ENCODE measurements around the gene PRR20A.
"Not testable (repeated sequence)": the region's sequence is repeated elsewhere in the genome, so short reads cannot be mapped to it uniquely, and the experiment has no call there.

Gene PRR20A

DNA sequence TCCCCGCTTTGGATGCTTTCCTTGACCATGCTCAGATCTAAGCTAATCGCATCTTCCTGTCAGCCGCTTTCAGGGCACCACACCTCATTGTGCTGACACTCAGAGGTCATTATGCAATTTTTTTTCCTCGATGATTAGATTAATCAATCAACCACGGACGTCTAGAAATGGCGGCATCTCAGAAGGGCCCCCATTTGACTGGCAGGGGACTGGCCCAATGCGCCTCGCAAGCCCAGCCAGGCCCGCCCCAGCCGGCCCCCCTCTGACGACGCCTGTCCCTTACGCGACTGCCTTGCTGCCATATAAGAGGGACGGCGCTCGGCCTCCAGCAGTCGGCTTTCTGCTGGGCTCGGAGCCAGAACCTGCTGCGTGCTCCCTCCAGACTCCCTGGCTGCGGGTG lies 26.2 kb downstream of the PRR20A start, which contains the start of gene PRR20E:
Gene PRR20E, plus strand, starts transcription at position 301 of the 400 bp plus-strand sequence. CDS start 387 bp downstream, outside the sequence.
- not testable (repeated sequence) for TF ChIP-seq FOXP2 (optimal IDR thresholded peaks at IDR 0.05; ENCODE audit: borderline replicate concordance, extremely low read depth, extremely low read length, insufficient read depth); POLR2AphosphoS5 (IDR thresholded peaks at IDR 0.05; ENCODE audit: low read depth, low read length)
- TF ChIP-seq, protein P1, sequence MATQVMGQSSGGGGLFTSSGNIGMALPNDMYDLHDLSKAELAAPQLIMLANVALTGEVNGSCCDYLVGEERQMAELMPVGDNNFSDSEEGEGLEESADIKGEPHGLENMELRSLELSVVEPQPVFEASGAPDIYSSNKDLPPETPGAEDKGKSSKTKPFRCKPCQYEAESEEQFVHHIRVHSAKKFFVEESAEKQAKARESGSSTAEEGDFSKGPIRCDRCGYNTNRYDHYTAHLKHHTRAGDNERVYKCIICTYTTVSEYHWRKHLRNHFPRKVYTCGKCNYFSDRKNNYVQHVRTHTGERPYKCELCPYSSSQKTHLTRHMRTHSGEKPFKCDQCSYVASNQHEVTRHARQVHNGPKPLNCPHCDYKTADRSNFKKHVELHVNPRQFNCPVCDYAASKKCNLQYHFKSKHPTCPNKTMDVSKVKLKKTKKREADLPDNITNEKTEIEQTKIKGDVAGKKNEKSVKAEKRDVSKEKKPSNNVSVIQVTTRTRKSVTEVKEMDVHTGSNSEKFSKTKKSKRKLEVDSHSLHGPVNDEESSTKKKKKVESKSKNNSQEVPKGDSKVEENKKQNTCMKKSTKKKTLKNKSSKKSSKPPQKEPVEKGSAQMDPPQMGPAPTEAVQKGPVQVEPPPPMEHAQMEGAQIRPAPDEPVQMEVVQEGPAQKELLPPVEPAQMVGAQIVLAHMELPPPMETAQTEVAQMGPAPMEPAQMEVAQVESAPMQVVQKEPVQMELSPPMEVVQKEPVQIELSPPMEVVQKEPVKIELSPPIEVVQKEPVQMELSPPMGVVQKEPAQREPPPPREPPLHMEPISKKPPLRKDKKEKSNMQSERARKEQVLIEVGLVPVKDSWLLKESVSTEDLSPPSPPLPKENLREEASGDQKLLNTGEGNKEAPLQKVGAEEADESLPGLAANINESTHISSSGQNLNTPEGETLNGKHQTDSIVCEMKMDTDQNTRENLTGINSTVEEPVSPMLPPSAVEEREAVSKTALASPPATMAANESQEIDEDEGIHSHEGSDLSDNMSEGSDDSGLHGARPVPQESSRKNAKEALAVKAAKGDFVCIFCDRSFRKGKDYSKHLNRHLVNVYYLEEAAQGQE (IDR thresholded peaks at IDR 0.05; ENCODE audit: insufficient read depth in 1 of 2, low read depth in 2 of 2, low read length in 2 of 2), result not testable (repeated sequence)

DNA sequence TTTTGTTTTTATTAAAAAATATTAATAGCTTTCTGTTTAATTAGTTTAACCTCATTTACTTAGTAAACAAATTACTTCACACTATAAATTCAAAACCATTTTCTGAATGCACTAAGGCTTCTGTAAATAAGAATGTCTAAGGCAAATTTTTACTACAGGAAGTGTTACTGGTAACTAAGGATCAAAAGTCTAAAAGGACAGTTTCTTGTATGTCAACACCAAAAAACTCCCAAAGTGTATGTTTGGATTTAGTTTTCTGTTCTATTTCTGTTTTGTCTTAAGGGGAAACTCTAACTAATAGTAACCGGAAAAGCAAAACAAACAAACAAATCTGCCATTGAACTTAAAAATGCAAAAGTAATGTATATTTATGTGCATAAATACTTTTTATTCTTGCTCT lies 50.9 kb downstream of the PRR20A start:
- TF ChIP-seq TAF1 (IDR thresholded peaks at IDR 0.05; ENCODE audit: borderline replicate concordance, insufficient read depth, low read length), result no peak
- TF ChIP-seq SIN3A (IDR thresholded peaks at IDR 0.05; ENCODE audit: borderline replicate concordance, insufficient read depth, low read length), result no peak

Measured in PFSK-1 (cell line).